ENCODE results near the gene KIF18B. TPM values are rescaled to one million over a fixed set of nuclear protein-coding genes. Genes with fewer than 3 reads are reported as not detected.

KIF18B gene
- total RNA-seq, 4 donors from 2014 or later: 0.30 to 0.66 TPM; not detected in 2

DNA sequence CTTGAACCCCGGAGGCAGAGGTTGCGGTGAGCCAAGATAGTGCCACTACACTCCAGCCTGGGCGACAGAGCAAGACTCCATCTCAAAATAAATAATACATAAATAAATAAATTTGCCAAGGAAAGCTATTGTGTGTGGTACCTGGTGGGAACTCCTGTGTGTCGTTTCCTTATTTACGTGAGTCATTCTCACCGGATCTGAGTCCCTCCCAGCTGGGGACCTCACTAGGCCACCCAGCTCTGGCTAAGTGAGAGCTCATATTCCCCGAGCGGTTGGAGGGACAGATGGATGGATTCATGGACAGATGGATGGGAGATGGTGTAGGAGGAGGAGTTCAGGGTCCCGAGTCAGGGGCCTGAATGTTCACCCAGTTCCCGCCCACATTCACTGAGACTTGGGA is 43.4 kb upstream of the KIF18B start:
- Histone ChIP-seq H3K27me3 (peaks cover 0 to 30% of the 10 kb centered on the region in 2 donors), H3K4me1 (peaks cover 0 to 8% (median 1%) of the 10 kb centered on the region in 4 donors), H3K36me3 (no peaks in the 10 kb centered on the region), H3K9me3 (no peaks in the 10 kb centered on the region), H3K27ac (no peak overlapping the region), H3K4me3 (no peak overlapping the region)
- 80 to 81% methylated on average over 10 of the region's 10 CpGs for WGBS, 2 donors
- TF ChIP-seq CTCF (IDR thresholded peaks at IDR 0.05) (no peak), EP300 (IDR thresholded peaks at IDR 0.05) (no peak), POLR2A (IDR thresholded peaks at IDR 0.05) (no peak)
- DNase-seq (ENCODE audit: low spot score in 2 of 2): no peak

DNA sequence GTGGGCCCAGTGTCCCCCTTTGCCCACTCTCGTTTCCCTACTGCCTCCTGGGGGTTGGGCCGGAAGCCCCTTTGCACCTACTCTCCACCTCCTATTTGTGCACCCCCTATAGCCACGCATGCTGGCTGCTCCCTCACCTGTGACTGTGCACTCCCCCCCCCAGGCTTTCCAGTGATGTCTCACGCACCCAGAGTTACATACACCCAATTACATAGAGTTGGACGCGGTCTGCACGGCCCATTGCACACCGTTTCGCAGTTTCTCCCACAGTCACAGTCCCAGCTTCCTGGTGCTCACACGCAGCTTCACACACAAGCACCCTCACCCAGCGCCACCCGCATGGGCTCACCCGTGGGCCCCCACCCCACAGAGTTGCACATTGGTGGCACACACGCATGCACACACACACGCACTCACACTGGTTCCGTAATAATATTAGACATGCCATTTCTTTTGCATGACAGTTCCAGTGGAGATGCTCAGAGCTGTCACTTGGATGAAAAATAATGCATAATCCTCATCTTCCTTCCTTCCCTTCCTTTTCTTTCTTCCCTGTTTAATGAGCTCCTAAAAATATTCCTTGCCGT is 42.1 kb upstream of the KIF18B start:
- TF ChIP-seq POLR2A (IDR thresholded peaks at IDR 0.05): no peak
- no peak for TF ChIP-seq EP300 (IDR thresholded peaks at IDR 0.05)
- no peak for TF ChIP-seq CTCF (IDR thresholded peaks at IDR 0.05)
- H3K27ac ChIP-seq: no peak overlapping the region
- peaks cover 0 to 35% of the 10 kb centered on the region in 2 donors for H3K27me3 ChIP-seq
- WGBS, 2 donors: 87 to 93% methylated on average over 17 of the region's 17 CpGs
- H3K36me3 ChIP-seq: no peaks in the 10 kb centered on the region
- peaks cover 0 to 8% (median 1%) of the 10 kb centered on the region in 4 donors for H3K4me1 ChIP-seq
- DNase-seq (ENCODE audit: low spot score in 2 of 2): no peak
- no peak overlapping the region for H3K4me3 ChIP-seq
- H3K9me3 ChIP-seq: no peaks in the 10 kb centered on the region

GRCh38 chr17:44988044-44988942 is 40.7 kb upstream of the KIF18B start:
- Histone ChIP-seq H3K27ac (no peak overlapping the region), H3K4me3 (no peak overlapping the region), H3K36me3 (no peaks in the 10 kb centered on the region), H3K4me1 (peaks cover 0 to 8% (median 1%) of the 10 kb centered on the region in 4 donors), H3K9me3 (no peaks in the 10 kb centered on the region), H3K27me3 (peaks cover 0 to 35% of the 10 kb centered on the region in 2 donors)
- WGBS, 2 donors: 54 to 57% methylated on average over 31 to 34 of the region's 34 CpGs
- DNase-seq (ENCODE audit: low spot score in 2 of 2): no peak
- TF ChIP-seq EP300 (IDR thresholded peaks at IDR 0.05) (no peak), POLR2A (IDR thresholded peaks at IDR 0.05) (no peak), CTCF (IDR thresholded peaks at IDR 0.05) (no peak)

DNA sequence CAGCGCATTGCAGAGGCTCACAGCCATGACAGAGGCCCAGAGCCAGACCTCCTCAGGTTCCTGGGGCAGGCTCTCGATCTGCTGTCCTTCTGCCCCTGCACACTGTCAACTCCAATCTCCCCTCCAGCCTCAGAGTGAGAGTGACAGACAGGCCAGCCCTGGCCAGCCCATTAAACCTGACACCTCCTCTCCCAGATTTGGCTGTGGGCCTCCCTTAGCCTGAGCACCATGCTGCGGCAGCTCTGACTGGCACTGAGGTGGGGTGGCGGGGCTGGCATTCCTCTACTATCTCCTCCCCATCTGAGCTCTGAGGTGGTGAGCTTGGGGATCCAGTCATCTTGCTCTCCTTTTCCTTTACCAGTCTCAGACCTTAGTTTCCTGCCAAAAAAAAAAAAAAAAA is 36.0 kb upstream of the KIF18B start:
- H3K27ac ChIP-seq: no peak overlapping the region
- WGBS, 2 donors: 88% methylated on average over 4 of the region's 4 CpGs

More for the DNA sequence above, 36.0 kb upstream of the KIF18B start:
- Histone ChIP-seq H3K27me3 (peaks cover 0 to 36% of the 10 kb centered on the region in 2 donors), H3K36me3 (no peaks in the 10 kb centered on the region), H3K4me3 (no peak overlapping the region), H3K9me3 (no peaks in the 10 kb centered on the region), H3K4me1 (peaks cover 0 to 8% (median 1%) of the 10 kb centered on the region in 4 donors)
- no peak for DNase-seq (ENCODE audit: low spot score in 2 of 2)
- TF ChIP-seq CTCF (IDR thresholded peaks at IDR 0.05): no peak

Measured in tibial nerve (tissue), 4 donors.